Stimulated activated CD4-positive, alpha-beta T cell treated with anti-CD3 and anti-CD28 coated beads, Interleukin-1b, Interleukin-23, amount 100 ng/mL, for 1 hour (primary cell): ENCODE measurements around the gene R3HDM1.
"Not testable (repeated sequence)": the region's sequence is repeated elsewhere in the genome, so short reads cannot be mapped to it uniquely, and the experiment has no call there.

ENCODE experiments used
- DNase-seq, 2 donors: peaks; one replicate each; pipeline ENCODE4 v3.0.0-alpha.2; 2020; ENCODE audit warnings: low read depth in 2 of 2

The R3HDM1 gene

GRCh38 chr2:135709992-135710391 is 178.7 kb downstream of the R3HDM1 start:
- DNase-seq: peak; percentile 30 to 67

DNA sequence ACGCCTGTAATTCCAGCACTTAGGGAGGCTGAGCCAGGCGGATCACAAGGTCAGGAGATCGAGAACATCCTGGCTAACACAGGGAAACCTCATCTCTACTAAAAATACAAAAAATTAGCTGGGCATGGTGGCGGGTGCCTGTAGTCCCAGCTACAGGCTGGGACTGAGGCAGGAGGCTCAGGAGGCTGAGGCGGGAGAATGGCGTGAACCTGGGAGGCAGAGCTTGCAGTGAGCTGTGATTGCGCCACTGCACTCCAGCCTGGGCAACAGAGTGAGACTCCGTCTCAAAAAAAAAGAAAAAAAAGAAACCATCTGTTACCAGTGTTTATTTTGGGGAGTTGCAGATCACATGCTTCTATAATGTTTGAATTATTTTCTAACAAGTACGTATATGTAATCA is 183.8 kb downstream of the R3HDM1 start:
- not testable (repeated sequence) for DNase-seq

GRCh38 chr2:135728064-135728743 is 196.9 kb downstream of the R3HDM1 start:
- no peak for DNase-seq

DNA sequence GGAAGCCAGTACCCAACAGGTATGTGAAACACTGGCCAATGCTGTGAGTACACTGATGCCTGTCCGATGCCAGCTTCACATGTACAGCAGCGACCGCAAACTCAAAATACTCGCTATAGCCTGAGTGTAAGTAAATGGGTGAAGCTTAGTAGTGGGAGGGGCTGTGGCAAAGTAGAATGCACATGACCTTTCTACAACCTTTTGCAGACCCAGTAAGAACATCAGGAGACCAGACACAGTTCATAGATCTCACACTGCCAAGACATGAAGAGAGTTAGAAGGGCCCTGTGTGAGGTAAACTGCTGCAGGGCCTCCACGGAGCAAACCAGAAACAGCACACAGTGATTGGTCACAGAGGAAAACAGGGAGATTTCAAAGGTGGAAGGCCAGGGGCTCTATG is 201.3 kb downstream of the R3HDM1 start:
- DNase-seq: no peak

- no peak for DNase-seq
These were observed 201.8 kb downstream of the R3HDM1 start for GRCh38 chr2:135733045-135733444.

GRCh38 chr2:135736546-135736945 is 205.3 kb downstream of the R3HDM1 start:
- no peak for DNase-seq

DNA sequence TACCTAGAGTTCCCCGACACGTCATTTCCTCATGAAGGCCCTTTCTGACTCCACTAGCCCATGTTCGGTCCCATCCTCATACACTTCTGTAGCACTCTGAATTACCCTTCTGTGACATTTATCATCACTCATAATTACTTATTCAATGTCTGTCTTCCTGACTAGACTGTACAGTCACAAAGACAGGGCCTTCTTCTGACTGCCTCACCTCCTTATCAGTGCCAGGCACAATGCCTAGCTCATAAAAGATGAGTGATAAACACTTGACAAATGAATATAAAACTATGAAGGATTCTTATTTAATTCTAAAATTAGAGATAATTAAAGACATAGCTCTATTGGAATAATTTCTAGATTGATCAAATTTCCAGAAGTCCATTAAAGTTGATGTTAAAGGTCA is 208.9 kb downstream of the R3HDM1 start:
- DNase-seq: no peak

- DNase-seq: no peak
These were observed 209.7 kb downstream of the R3HDM1 start for GRCh38 chr2:135741043-135741394.

DNA sequence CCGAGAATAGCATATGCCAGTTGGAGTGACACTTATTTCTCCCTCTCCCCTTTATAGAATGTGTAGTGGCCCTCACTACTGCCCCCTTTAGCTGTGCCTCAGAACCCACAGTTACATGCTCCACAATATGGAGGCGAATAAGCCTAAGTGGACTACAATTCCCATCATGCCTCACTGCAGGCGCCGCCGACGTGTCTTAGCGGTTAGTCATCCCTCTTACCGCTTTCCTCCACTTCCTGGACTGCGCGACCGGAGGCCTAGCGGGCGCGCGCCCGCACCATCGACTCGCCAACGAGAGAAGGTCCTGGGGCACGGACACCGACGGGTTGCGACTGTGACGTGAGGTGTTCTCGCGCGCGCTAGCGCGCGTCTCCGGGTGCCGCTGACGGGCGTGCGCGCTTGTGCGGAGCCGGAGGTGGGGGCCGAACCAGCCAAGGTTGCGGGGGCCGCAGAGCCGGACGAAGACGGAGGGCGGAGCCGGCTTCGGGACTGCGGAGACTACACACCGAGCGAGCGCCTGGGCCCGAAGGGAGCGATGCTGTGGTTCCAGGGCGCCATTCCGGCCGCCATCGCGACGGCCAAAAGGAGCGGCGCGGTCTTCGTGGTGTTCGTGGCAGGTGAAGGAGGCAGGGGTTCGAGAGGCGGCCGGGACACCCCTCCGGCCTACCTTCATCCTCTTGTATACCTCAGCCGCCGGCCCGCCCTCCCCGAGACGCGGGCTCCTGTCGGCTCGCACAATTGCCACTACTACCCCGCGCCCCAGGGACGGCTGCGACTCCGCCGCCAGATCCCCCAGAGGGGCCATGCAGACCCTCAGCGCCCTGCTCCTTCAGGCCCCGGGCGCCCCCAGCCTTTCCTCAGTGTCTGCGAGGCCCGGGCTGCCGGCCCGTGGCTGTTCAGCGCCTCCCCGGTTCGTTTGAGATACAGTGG is 210.4 kb downstream of the R3HDM1 start, which contains the start of gene UBXN4:
Gene UBXN4 (plus strand): TSS at position 461 of the 930 bp plus-strand sequence. CDS start 75 bp downstream, at position 536.
- peak; percentile 83 to 86 for DNase-seq

- DNase-seq: peak in 1 of 2 donors; percentile 9
These were observed 211.1 kb downstream of the R3HDM1 start for GRCh38 chr2:135742325-135742757.

GRCh38 chr2:135743860-135744259 is 212.6 kb downstream of the R3HDM1 start:
- no peak for DNase-seq

GRCh38 chr2:135744760-135745314 is 213.6 kb downstream of the R3HDM1 start:
- DNase-seq: no peak

DNA sequence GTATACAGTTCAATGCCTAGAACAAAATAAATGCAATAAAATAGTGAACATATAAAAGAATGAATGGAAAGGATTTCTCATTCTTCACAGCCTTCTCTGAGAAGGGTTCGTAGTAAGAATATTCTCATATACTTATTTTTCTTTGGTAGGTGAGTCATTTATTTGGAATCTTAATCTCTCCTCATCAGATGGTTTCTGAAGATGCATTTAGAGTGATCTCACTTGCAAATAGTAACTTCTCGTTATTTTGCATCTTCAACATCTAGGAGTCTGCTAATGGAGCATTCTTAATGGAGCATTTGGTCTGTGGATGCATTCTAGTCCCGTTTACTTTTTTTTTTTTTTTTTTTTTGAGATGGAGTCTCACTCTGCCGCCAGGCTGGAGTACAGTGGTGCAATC is 214.3 kb downstream of the R3HDM1 start:
- no peak for DNase-seq

DNA sequence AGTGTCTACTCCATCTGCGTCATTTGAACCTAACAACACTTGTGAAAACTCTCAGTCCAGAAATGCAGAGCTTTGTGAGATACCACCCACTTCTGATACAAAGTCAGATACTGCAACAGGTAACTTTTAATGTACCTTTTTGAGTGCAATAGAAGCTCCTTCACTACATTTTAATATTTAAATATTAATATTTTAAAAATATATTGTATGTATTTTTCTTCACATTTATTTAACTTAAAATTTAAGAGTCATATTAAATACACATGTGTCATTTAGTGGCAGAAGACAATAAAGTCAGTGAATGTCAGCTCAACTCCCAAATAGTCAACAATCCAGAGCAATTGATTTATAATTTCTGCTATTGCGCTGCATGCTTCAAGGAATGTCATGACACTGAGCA is 224.3 kb downstream of the R3HDM1 start:
- DNase-seq: no peak

GRCh38 chr2:135756692-135757091 is 225.4 kb downstream of the R3HDM1 start:
- DNase-seq: no peak

GRCh38 chr2:135762022-135762421 is 230.7 kb downstream of the R3HDM1 start:
- no peak for DNase-seq

DNA sequence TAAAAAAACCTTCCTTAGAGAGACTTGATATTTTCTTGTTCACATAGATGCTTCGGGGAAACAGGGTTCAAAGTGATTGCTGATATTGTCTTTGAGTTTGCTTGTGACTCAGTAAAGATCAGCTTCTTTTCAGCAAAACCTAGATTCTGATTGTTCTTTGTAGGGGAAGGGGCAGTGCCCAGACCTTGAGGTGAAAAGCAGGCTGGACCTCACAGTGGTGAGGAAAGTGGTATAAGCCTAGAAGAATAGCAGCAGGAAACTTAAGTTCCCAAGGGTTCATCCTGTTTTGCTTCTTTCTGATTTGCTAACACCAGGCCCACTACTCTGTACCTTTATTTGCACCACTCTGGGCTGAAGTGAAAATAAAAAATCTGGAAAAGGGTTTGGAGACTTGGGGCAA is 231.2 kb downstream of the R3HDM1 start:
- no peak for DNase-seq

GRCh38 chr2:135768863-135769262 is 237.6 kb downstream of the R3HDM1 start:
- no peak for DNase-seq

DNA sequence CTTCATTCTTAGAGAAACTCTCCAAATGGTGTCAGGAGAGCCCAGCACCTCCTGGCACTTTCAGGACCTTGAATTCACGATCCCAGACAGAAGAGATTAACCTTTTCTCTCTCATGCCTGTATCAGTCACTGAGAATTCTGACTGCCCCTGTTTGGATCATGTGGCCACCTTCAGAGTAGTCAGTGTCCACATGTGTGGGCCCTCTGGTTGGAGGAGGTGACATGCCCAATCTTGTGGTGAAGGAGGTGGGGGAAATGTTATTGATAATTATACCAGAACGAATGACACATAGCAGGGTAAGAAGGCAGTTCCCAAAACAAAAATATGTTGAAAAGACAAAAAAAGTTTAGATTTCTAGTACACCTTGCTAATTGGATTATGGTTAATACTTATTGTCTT is 242.0 kb downstream of the R3HDM1 start:
- no peak for DNase-seq

GRCh38 chr2:135773917-135774316 is 242.6 kb downstream of the R3HDM1 start:
- DNase-seq: no peak
